Right atrium auricular region (tissue), 2 donors: ENCODE measurements around the gene ARF4. TPM values are rescaled to one million over a fixed set of nuclear protein-coding genes. Genes with fewer than 3 reads are reported as not detected.

Experiments used
- DNase-seq: peaks from one replicate; pipeline ENCODE4 v3.0.0-alpha.2; 2019; ENCODE audit warnings: low spot score
- H3K27ac ChIP-seq, 2 donors: fragments of 200-600 bp; sonication (generic); 1 replicate in 1 of 2; 2 replicates in 1 of 2; pipeline ENCODE4 v1.5.1; 2016 to 2019
- H3K27me3 ChIP-seq, 2 donors: fragments of 200-600 bp; sonication (generic); one replicate each; pipeline versions ENCODE4 v1.5.1 to v1.6.0; 2017 to 2019
- H3K36me3 ChIP-seq: fragments of 200-600 bp; sonication (generic); one replicate; pipeline ENCODE4 v1.5.1; 2016
- H3K4me1 ChIP-seq, 2 donors: fragments of 200-600 bp; sonication (generic); one replicate each; pipeline versions ENCODE4 v1.5.1 to v1.6.0; 2017 to 2019
- H3K4me3 ChIP-seq, 2 donors: fragments of 200-600 bp; sonication (generic); 1 replicate in 1 of 2; 2 replicates in 1 of 2; pipeline ENCODE4 v1.5.1; 2017 to 2019; ENCODE audit warnings: mild to moderate bottlenecking in 1 of 2, moderate library complexity in 1 of 2
- H3K9me3 ChIP-seq, 2 donors: fragments of 200-600 bp; sonication (generic); one replicate each; pipeline ENCODE4 v1.5.1; 2019
- CTCF ChIP-seq, 2 donors: fragments of 200-600 bp; sonication (generic); IDR thresholded peaks; one replicate each; pipeline ENCODE4 v1.5.1; 2019; ENCODE audit warnings: antibody characterized with exemption in 2 of 2
- total RNA-seq, 2 donors: library from RNA; depleted of rRNA; stranded (reverse); fragments of >200 nt; gene quantifications; one replicate each; pipeline ENCODE4 v1.1.0, GENCODE V29; 2016

Gene ARF4
- total RNA-seq, 2 donors from 2014 or later = 92.5 to 95.7 TPM

- TF ChIP-seq CTCF (IDR thresholded peaks at IDR 0.05) = no peak
- no peak for DNase-seq
- H3K4me3 ChIP-seq = no peak overlapping the region
- H3K36me3 ChIP-seq = peaks cover 27% of the 10 kb centered on the region
- H3K27ac ChIP-seq = no peak overlapping the region
- no peaks in the 10 kb centered on the region for H3K9me3 ChIP-seq
- H3K27me3 ChIP-seq = no peaks in the 10 kb centered on the region
- peaks cover 2 to 30% of the 10 kb centered on the region in 2 donors for H3K4me1 ChIP-seq
These were observed 37.6 kb downstream of the ARF4 start for GRCh38 chr3:57559526-57559925.

DNA sequence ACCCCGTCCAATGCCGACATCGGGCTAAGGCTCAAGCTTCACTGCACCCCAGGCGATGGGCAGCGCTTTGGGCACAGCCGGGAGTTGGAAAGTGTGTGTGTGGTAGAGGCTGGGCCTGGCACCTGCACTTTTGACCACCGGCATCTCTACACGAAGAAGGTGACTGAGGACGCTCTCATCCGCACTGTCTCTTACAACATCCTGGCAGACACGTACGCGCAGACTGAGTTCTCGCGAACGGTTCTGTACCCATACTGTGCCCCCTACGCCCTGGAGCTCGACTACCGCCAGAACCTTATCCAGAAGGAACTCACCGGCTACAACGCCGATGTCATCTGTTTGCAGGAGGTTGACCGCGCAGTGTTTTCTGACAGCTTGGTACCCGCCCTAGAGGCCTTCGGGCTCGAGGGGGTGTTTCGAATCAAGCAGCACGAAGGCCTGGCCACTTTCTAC, 40.0 kb downstream of the ARF4 start:
- DNase-seq = no peak
- TF ChIP-seq CTCF (IDR thresholded peaks at IDR 0.05) = no peak
- Histone ChIP-seq H3K9me3 (no peaks in the 10 kb centered on the region), H3K4me3 (peak overlapping the region; percentile 75 to 94), H3K27me3 (no peaks in the 10 kb centered on the region), H3K36me3 (peaks cover 24% of the 10 kb centered on the region), H3K27ac (peak overlapping the region; percentile 88 to 91), H3K4me1 (peaks cover 2 to 30% of the 10 kb centered on the region in 2 donors)

- Histone ChIP-seq H3K4me1 (peaks cover 2 to 30% of the 10 kb centered on the region in 2 donors), H3K27me3 (no peaks in the 10 kb centered on the region), H3K36me3 (peaks cover 21% of the 10 kb centered on the region), H3K4me3 (peak overlapping the region; percentile 75 to 94), H3K27ac (peak overlapping the region; percentile 88 to 91), H3K9me3 (no peaks in the 10 kb centered on the region)
- TF ChIP-seq CTCF (IDR thresholded peaks at IDR 0.05) = no peak
- DNase-seq = no peak
These were observed 40.6 kb downstream of the ARF4 start for GRCh38 chr3:57556459-57557084.

DNA sequence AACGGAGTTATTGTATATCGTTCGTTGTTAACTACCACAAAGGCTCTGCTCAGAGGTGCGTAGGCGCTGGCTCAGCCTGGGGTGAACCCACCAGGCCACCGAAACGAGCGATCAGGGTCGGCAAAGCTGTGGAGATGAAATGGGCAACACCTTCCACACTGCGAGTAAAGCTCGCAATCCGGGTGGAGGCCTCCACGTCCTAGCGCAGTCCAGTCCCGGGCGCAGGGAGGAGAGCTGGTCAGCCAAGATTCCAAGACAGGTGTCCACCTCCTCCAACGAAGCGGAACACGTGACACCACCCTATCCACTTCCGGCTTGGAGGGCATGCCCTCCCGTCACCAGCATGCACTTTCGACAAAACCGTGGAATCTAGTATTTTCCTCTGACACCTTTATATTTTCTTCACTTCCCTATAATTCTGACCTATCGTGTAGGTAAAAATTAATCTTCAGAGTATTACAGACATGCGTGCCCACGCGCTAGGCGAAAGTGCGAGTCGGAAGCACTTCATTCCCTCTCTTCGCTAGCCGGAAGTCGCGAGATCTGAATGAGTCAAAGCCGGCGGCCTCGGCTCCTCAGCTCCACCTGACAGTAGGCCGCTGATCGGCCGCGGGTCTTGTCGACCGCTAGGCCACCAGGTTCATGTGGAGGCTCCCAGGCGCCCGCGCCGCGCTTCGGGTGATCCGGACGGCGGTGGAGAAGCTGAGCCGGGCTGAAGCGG, 41.2 kb downstream of the ARF4 start, which contains the start of gene PDE12:
TSS of gene PDE12 (plus strand) at position 537 of the 721 bp plus-strand sequence. CDS start at position 643, 106 bp downstream.
- Histone ChIP-seq H3K4me3 (peak within 1 kb of the TSS; percentile 75 to 94), H3K4me1 (peaks cover 2 to 30% of the 10 kb centered on the region in 2 donors), H3K27ac (peak within 1 kb of the TSS; percentile 88 to 91), H3K27me3 (no peaks in the 10 kb centered on the region), H3K36me3 (peaks cover 15% of the 10 kb centered on the region), H3K9me3 (no peaks in the 10 kb centered on the region)
- peak in 1 of 2 donors; percentile 22 for TF ChIP-seq CTCF (IDR thresholded peaks at IDR 0.05)
- peak; percentile 93 for DNase-seq

GRCh38 chr3:57555306-57555705, 41.8 kb downstream of the ARF4 start:
- no peaks in the 10 kb centered on the region for H3K27me3 ChIP-seq
- peaks cover 2 to 30% of the 10 kb centered on the region in 2 donors for H3K4me1 ChIP-seq
- peak overlapping the region; percentile 88 to 91 for H3K27ac ChIP-seq
- H3K4me3 ChIP-seq = peak overlapping the region; percentile 75 to 94
- H3K9me3 ChIP-seq = no peaks in the 10 kb centered on the region
- H3K36me3 ChIP-seq = peaks cover 9% of the 10 kb centered on the region
- no peak for TF ChIP-seq CTCF (IDR thresholded peaks at IDR 0.05)
- DNase-seq = no peak
